ENCODE results near the gene RABGGTA.

The RABGGTA gene

GRCh38 chr14:24310646-24311604 is 39.5 kb upstream of the RABGGTA start, which contains the start of gene LTB4R:
Gene LTB4R, plus strand, starts transcription at chr14:24311502. Its CDS starts 4,150 bp downstream, at chr14:24315652.
- no peak for TF ChIP-seq CTCF (IDR thresholded peaks at IDR 0.05; ENCODE audit: unreplicated experiment in 3 of 3)
- Mint-ChIP-seq H3K4me1 (peaks cover 5% of the 10 kb centered on the region), H3K36me3 (ENCODE audit: low read depth) (peaks cover 21% of the 10 kb centered on the region), H3K4me3 (no peak within 1 kb of the TSS), H3K9me3 (no peaks in the 10 kb centered on the region), H3K27ac (no peak within 1 kb of the TSS), H3K27me3 (ENCODE audit: low read depth) (no peaks in the 10 kb centered on the region)

GRCh38 chr14:24310265-24310645 is 38.9 kb upstream of the RABGGTA start:
- peaks cover 5% of the 10 kb centered on the region for H3K4me1 Mint-ChIP-seq
- H3K27me3 Mint-ChIP-seq (ENCODE audit: low read depth): no peaks in the 10 kb centered on the region
- no peak overlapping the region for H3K4me3 Mint-ChIP-seq
- no peak for TF ChIP-seq CTCF (IDR thresholded peaks at IDR 0.05; ENCODE audit: unreplicated experiment in 3 of 3)
- peaks cover 27% of the 10 kb centered on the region for H3K36me3 Mint-ChIP-seq (ENCODE audit: low read depth)
- H3K9me3 Mint-ChIP-seq: no peaks in the 10 kb centered on the region
- H3K27ac Mint-ChIP-seq: no peak overlapping the region

GRCh38 chr14:24309538-24310264 is 38.3 kb upstream of the RABGGTA start, which contains the start of gene LTB4R2:
Gene LTB4R2, plus strand, starts transcription at chr14:24310140. Its CDS starts 525 bp downstream, at chr14:24310665.
- Mint-ChIP-seq H3K4me1 (peaks cover 5% of the 10 kb centered on the region), H3K27ac (no peak within 1 kb of the TSS), H3K9me3 (no peaks in the 10 kb centered on the region), H3K36me3 (ENCODE audit: low read depth) (peaks cover 33% of the 10 kb centered on the region), H3K4me3 (no peak within 1 kb of the TSS), H3K27me3 (ENCODE audit: low read depth) (no peaks in the 10 kb centered on the region)
- TF ChIP-seq CTCF (IDR thresholded peaks at IDR 0.05; ENCODE audit: unreplicated experiment in 3 of 3): no peak

GRCh38 chr14:24308342-24309124 is 37.1 kb upstream of the RABGGTA start:
- peak in 1 of 3 experiments; percentile 21 for TF ChIP-seq CTCF (IDR thresholded peaks at IDR 0.05; ENCODE audit: unreplicated experiment in 3 of 3)
- H3K36me3 Mint-ChIP-seq (ENCODE audit: low read depth): peaks cover 44% of the 10 kb centered on the region
- H3K4me3 Mint-ChIP-seq: no peak overlapping the region
- H3K27me3 Mint-ChIP-seq (ENCODE audit: low read depth): no peaks in the 10 kb centered on the region
- peaks cover 5% of the 10 kb centered on the region for H3K4me1 Mint-ChIP-seq
- H3K27ac Mint-ChIP-seq: peak overlapping the region; percentile 39 to 90 (median 45)
- H3K9me3 Mint-ChIP-seq: no peaks in the 10 kb centered on the region

GRCh38 chr14:24307575-24308341 is 36.4 kb upstream of the RABGGTA start, which contains the start of gene CIDEB:
Gene CIDEB, minus strand, starts transcription at chr14:24307977. Its CDS starts 119 bp downstream, at chr14:24307858.
- Mint-ChIP-seq H3K4me3 (peak within 1 kb of the TSS in 2 of 3 experiments; percentile 12 to 65), H3K27ac (peak within 1 kb of the TSS; percentile 39 to 90 (median 45)), H3K4me1 (peaks cover 5% of the 10 kb centered on the region), H3K27me3 (ENCODE audit: low read depth) (no peaks in the 10 kb centered on the region), H3K36me3 (ENCODE audit: low read depth) (peaks cover 50% of the 10 kb centered on the region), H3K9me3 (no peaks in the 10 kb centered on the region)
- TF ChIP-seq CTCF (IDR thresholded peaks at IDR 0.05; ENCODE audit: unreplicated experiment in 3 of 3): peak; percentile 87 to 95 (median 90)

All from nephron (organoid).